Transverse colon (tissue), 3 donors: ENCODE measurements around the gene PRSS23.

Experiments used
- POLR2A ChIP-seq: fragments of 450-650 bp; IDR thresholded peaks from one replicate; pipeline ENCODE4 v1.6.1; 2016; ENCODE audit warnings: antibody characterized with exemption, mild to moderate bottlenecking, moderate library complexity
- TF ChIP-seq, protein P1 (sequence below), 5 experiments: fragments of 200-600 bp in 3 of 5; fragments of 450-650 bp in 2 of 5; sonication (generic) in 3 of 5; IDR thresholded peaks; 1 replicate in 2 of 5; 2 replicates in 3 of 5; pipeline ENCODE4 v1.5.1; 2016 to 2017; ENCODE audit warnings: antibody characterized with exemption in 5 of 5, inconsistent platforms in 3 of 5, mild to moderate bottlenecking in 2 of 5, moderate library complexity in 1 of 5

DNA sequence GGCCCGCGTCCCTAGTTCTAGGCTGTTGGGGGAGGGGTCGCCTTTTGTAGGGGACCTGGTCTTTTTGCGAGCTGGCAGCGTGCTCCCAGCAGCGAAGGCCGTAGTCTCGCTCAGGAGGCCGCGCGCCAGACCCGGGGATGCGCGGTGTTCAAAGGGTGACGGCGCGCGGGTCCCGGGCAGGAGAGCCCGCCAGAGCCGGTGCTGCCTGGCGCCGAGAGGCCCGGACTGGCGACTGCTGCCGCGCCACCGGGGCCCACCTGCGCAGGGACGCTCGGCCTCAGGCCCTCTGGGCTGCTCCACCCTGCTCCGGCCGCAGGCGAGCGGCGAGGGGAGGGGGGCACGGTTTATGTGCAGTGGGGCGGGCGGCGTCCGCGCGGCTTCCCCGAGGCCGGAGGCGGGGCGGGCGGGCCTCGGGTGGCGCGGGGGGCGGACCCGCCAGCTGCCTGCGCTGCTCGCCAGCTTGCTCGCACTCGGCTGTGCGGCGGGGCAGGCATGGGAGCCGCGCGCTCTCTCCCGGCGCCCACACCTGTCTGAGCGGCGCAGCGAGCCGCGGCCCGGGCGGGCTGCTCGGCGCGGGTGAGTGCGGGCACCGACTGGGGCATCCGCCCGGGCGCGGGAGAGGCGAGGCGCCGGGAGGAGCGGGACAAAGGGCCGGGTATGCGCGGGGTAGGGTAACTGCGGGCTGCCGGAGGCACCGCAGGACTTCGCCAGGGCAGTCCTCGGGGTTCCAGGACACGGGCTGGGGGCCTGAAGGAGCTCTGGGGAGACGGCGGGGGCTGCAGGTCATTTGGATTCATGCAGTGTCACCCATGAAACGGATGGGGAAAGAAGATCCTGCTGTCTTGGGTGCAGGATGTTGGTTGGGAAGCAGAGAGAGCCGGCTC lies at the start of gene PRSS23:
- TF ChIP-seq POLR2A = peak; percentile 33
- TF ChIP-seq, protein P1, sequence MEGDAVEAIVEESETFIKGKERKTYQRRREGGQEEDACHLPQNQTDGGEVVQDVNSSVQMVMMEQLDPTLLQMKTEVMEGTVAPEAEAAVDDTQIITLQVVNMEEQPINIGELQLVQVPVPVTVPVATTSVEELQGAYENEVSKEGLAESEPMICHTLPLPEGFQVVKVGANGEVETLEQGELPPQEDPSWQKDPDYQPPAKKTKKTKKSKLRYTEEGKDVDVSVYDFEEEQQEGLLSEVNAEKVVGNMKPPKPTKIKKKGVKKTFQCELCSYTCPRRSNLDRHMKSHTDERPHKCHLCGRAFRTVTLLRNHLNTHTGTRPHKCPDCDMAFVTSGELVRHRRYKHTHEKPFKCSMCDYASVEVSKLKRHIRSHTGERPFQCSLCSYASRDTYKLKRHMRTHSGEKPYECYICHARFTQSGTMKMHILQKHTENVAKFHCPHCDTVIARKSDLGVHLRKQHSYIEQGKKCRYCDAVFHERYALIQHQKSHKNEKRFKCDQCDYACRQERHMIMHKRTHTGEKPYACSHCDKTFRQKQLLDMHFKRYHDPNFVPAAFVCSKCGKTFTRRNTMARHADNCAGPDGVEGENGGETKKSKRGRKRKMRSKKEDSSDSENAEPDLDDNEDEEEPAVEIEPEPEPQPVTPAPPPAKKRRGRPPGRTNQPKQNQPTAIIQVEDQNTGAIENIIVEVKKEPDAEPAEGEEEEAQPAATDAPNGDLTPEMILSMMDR (IDR thresholded peaks at IDR 0.05) = no peak
